Measurements from ENCODE around the gene SLC27A3.

The SLC27A3 gene

DNA sequence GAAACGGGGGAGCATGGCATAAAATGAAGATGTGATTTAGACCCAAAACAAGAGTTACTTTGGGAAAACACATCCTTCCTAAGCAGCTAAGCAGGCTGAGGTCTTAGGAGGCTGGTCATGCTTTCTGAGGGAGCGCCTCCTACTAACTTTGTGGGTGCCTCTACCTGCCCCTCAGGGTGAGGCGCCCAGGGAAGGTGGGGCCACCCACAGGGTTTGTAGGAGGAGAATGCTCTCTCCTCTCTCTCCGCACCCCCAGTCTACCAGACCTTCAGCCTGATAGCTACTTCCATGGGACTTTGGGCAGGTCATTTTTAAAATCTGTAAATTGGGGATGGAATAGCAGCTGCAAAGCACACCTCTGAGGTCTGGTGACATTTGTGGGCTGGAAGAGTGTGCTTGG lies 23.8 kb downstream of the SLC27A3 start:
- TF ChIP-seq, protein P1, sequence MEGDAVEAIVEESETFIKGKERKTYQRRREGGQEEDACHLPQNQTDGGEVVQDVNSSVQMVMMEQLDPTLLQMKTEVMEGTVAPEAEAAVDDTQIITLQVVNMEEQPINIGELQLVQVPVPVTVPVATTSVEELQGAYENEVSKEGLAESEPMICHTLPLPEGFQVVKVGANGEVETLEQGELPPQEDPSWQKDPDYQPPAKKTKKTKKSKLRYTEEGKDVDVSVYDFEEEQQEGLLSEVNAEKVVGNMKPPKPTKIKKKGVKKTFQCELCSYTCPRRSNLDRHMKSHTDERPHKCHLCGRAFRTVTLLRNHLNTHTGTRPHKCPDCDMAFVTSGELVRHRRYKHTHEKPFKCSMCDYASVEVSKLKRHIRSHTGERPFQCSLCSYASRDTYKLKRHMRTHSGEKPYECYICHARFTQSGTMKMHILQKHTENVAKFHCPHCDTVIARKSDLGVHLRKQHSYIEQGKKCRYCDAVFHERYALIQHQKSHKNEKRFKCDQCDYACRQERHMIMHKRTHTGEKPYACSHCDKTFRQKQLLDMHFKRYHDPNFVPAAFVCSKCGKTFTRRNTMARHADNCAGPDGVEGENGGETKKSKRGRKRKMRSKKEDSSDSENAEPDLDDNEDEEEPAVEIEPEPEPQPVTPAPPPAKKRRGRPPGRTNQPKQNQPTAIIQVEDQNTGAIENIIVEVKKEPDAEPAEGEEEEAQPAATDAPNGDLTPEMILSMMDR (IDR thresholded peaks at IDR 0.05; ENCODE audit: low read depth, low read length), result no peak
- Histone ChIP-seq H3K4me3 (ENCODE audit: low read depth, low read length) (no peak overlapping the region), H3K27me3 (no peaks in the 10 kb centered on the region), H3K9me3 (no peaks in the 10 kb centered on the region), H3K36me3 (no peaks in the 10 kb centered on the region), H3K4me1 (no peaks in the 10 kb centered on the region)
- no peak for DNase-seq

DNA sequence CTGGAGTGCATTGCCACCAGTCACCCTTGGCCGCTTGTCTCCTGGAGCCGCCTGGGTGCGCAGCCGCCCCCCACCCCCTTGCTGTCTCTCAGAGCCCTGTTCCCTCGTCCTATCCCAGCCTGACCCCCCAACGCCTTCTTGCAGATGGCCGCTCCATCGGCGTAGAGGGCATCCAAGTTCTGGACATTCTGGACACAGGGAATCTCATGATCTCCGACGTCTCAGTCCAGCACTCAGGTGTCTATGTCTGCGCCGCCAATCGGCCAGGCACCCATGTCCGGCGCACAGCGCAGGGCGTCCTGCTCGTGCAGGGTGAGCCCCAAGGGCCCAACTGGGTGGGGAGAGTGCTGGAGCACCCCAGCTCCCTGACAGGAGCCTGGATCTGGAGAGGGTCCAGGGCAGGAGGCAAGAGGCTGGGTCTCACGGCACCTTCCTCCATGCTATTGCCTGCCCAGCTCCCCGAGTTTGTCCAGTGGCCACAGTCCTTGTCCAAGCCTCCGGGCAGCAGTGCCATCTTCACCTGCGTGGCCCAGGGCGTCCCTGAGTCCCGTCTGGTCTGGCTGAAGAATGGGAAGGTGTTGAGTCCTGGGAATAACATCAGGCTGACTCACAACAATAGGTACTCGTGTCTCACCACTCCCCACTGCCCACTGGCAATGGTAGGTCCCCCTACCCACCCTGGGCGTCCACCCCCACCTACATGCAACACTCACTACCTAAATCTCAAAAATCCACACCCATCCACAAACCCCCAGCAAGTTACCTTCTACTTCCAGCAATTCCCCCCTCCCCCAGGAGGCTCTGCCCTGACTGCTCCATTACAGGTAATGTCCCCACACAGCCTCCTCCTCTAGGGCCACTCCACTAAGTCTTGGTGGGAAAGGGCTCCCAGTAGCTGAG lies 24.6 kb downstream of the SLC27A3 start:
- Histone ChIP-seq H3K4me1 (no peaks in the 10 kb centered on the region), H3K36me3 (no peaks in the 10 kb centered on the region), H3K27me3 (no peaks in the 10 kb centered on the region), H3K4me3 (ENCODE audit: low read depth, low read length) (no peak overlapping the region), H3K9me3 (no peaks in the 10 kb centered on the region)
- no peak for DNase-seq
- TF ChIP-seq, protein P1 (IDR thresholded peaks at IDR 0.05; ENCODE audit: low read depth, low read length), result no peak

DNA sequence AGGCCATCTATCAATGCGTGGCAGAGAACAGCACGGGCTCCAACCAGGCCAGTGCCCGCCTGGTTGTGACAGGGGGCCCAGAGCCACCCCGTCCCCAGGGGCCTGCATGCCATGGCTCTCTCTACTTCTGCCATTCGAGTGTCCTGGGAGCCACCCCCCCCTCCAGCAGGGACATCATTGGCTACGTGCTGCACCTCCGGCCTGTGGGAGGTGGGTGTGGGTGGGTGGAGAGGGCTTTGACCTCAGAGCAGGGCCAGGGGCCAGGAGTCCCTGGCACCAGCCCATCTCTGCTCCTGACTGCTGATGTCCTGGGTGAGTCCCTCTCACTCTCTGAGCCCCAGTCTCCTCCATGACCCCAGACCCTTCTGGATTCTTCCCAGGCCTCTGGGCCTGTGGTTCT lies 25.3 kb downstream of the SLC27A3 start:
- Histone ChIP-seq H3K36me3 (no peaks in the 10 kb centered on the region), H3K27me3 (no peaks in the 10 kb centered on the region), H3K4me3 (ENCODE audit: low read depth, low read length) (no peak overlapping the region), H3K9me3 (no peaks in the 10 kb centered on the region), H3K4me1 (0 out of 2 replicates have a peak, but pooled peaks cover 4% of the 10 kb centered on the region)
- DNase-seq, result no peak
- TF ChIP-seq, protein P1 (IDR thresholded peaks at IDR 0.05; ENCODE audit: low read depth, low read length), result no peak

DNA sequence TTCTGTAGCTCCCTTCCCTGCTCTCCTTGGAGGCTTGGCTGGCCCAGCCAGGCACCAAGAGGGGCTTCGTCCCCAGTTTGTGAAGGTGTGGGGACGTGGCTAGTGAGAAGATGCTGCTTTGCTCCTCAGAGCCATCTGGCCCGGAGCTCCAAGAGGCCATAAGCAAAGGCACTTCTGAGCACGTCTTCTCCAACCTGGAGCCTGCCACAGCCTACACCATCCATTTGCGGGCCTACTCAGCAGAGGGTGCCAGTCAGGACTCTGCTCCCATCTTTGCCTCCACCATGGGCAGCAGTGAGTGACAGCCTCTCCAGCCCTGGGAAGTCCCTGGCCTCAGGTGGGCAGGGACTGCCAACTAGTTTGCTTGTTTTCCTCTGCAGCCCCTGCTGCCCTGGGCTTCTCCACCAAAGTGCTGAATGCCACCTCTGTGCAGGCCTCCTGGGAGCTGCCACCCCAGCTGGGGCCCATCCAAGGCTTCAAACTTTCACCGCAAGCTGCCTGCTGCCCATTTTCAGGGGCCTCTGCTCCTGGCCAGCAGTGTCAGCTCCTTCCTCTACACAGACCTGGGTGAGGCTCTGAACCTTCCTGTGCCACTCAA lies 25.9 kb downstream of the SLC27A3 start:
- H3K4me3 ChIP-seq (ENCODE audit: low read depth, low read length), result no peak overlapping the region
- H3K36me3 ChIP-seq, result no peaks in the 10 kb centered on the region
- no peaks in the 10 kb centered on the region for H3K9me3 ChIP-seq
- DNase-seq, result no peak
- H3K27me3 ChIP-seq, result no peaks in the 10 kb centered on the region
- TF ChIP-seq, protein P1 (IDR thresholded peaks at IDR 0.05; ENCODE audit: low read depth, low read length), result no peak
- 0 out of 2 replicates have a peak, but pooled peaks cover 4% of the 10 kb centered on the region for H3K4me1 ChIP-seq

DNA sequence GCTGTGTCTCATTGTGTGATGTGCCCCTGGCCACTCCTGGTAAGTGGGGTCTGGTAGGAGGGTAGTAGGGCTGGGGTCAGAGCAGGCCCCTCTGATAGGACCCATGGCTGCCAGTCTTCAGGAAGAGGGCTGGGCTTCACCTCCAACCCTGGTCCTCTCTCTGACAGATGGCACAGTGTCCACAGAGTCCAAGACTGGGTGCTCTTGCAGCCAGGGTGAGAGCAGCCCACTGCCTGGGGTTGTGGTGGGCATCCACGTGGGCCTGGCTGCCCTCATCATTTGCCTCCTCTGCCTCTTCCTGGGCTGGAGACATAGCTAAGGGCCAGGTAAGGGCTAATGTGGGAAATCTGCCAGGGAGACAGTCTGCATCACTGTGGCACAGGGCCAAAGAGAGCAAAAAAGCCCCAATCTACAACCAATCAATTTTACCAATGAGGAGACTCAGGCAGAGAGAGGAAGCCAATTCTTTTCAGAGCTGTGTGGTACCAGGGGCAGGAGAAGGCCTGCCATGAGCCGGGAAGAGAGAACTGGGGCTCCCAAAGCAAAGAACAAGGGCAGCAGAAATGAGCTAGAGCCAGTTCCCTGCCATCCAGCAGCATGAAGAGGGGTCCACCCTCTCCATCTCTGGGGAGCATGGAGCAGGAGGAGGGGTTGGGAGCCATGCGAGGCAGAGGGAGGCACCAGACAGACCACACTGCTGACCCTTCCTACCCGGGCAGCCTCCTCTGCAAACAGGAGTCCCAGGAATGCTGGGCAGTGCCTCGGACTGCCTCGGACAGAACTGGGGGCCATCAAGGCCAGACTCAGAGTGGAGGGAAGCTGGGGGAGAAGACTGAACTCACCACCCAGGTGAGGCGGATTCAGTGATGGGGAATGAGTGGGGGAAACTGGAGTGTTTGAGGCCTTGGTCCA lies 26.8 kb downstream of the SLC27A3 start:
- no peaks in the 10 kb centered on the region for H3K27me3 ChIP-seq
- 0 out of 2 replicates have a peak, but pooled peaks cover 4% of the 10 kb centered on the region for H3K4me1 ChIP-seq
- DNase-seq, result no peak
- no peaks in the 10 kb centered on the region; the same call in 1 of the 2 replicates for H3K36me3 ChIP-seq
- no peaks in the 10 kb centered on the region for H3K9me3 ChIP-seq
- H3K4me3 ChIP-seq (ENCODE audit: low read depth, low read length), result no peak overlapping the region
- TF ChIP-seq, protein P1 (IDR thresholded peaks at IDR 0.05; ENCODE audit: low read depth, low read length), result no peak
